HUES64 (cell line): Measurements from ENCODE around the gene GADL1.

Experiments used
- H3K27ac ChIP-seq: 2 replicates; pipeline ENCODE4 v1.7.0; 2013; ENCODE audit warnings: low read depth, low read length, inconsistent platforms
- H3K27me3 ChIP-seq: 2 replicates; pipeline ENCODE4 v1.6.1; 2013; ENCODE audit warnings: mild to moderate bottlenecking, low read length; ENCODE audit not compliant: insufficient read depth
- H3K36me3 ChIP-seq: 2 replicates; pipeline ENCODE4 v1.6.1; 2013; ENCODE audit warnings: mild to moderate bottlenecking, low read length; ENCODE audit not compliant: insufficient read depth
- H3K4me1 ChIP-seq: 2 replicates; pipeline ENCODE4 v1.6.1; 2013; ENCODE audit warnings: mild to moderate bottlenecking, low read length, moderate library complexity; ENCODE audit not compliant: insufficient read depth
- H3K4me3 ChIP-seq: 2 replicates; pipeline ENCODE4 v1.5.1; 2013; ENCODE audit warnings: mild to moderate bottlenecking, low read length, moderate library complexity
- H3K9ac ChIP-seq: 2 replicates; pipeline ENCODE4 v1.6.1; 2013; ENCODE audit warnings: mild to moderate bottlenecking, low read depth, low read length
- H3K9me3 ChIP-seq: 2 replicates; pipeline ENCODE4 v1.6.1; 2013; ENCODE audit warnings: low read depth, low read length; ENCODE audit not compliant: insufficient read depth
- WGBS: fragments of 150-250, 120-280 bp; methylation state at CpG from one replicate; pipeline ENCODE4 v1.1.7; 2013; ENCODE audit warnings: missing lambda C conversion rate; 5-methylcytosine and 5-hydroxymethylcytosine counted together

GADL1 gene

DNA sequence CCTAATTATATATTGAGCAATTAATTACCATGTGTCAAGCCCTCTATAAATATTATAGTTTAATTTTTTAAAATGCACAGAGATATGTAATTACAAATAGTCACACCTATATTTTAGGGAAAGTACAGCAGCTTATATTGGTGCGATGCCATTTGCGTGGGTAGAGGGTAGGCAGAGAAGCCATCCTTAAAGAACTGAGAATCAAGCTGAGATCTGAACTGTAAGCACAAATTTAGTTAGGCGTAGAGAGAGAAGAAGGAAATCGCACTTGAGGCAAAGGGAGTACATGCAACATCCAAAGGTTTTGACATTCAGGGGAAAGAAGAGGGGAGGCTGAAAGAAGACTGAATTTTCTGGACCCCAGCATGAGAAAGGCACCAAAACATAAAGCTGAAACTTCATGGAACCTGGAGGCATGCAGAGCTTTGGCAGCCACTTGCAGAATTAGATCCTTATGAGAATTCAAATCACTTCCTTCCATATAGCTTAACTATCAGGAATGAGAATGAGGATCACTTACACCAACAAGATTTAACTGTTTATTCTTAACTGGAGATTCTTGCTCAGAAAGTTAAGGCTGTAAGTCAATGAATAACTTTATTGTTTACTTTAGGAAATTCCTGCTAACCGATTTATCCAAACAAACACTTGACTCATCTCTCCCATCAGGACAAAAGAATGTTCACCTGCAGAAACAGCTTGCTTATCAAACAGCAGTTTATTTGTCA lies 173.7 kb downstream of the GADL1 start:
- Histone ChIP-seq H3K4me3 (no peak overlapping the region), H3K27ac (no peak overlapping the region), H3K4me1 (no peaks in the 10 kb centered on the region; the same call in 1 of the 2 replicates), H3K36me3 (no peaks in the 10 kb centered on the region), H3K9ac (no peak overlapping the region), H3K9me3 (no peaks in the 10 kb centered on the region), H3K27me3 (no peaks in the 10 kb centered on the region)
- 91% methylated on average over 5 of the region's 5 CpGs for WGBS

DNA sequence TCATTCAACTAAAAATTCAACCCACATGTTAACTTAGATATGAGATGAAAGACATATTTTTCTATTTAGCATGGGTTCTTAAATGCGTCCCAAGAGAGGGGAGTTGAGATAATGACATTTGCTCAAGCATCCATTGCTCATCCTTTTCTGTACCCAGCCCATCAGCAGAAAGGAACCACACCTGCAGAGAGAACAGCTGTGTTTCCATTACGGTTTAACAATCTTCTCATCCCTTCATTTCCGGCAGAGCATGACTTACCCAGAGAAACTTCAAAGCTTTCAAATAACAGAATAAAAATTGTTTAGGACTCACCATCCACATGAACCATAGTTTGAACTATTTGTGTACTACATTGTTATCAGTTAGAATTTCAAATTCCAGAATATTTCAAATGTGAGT lies 174.9 kb downstream of the GADL1 start:
- WGBS, result 94% methylated on average over 3 of the region's 3 CpGs
- Histone ChIP-seq H3K27ac (no peak overlapping the region), H3K27me3 (no peaks in the 10 kb centered on the region), H3K9me3 (no peaks in the 10 kb centered on the region), H3K4me1 (no peaks in the 10 kb centered on the region; the same call in 1 of the 2 replicates), H3K4me3 (no peak overlapping the region), H3K9ac (no peak overlapping the region), H3K36me3 (no peaks in the 10 kb centered on the region)

DNA sequence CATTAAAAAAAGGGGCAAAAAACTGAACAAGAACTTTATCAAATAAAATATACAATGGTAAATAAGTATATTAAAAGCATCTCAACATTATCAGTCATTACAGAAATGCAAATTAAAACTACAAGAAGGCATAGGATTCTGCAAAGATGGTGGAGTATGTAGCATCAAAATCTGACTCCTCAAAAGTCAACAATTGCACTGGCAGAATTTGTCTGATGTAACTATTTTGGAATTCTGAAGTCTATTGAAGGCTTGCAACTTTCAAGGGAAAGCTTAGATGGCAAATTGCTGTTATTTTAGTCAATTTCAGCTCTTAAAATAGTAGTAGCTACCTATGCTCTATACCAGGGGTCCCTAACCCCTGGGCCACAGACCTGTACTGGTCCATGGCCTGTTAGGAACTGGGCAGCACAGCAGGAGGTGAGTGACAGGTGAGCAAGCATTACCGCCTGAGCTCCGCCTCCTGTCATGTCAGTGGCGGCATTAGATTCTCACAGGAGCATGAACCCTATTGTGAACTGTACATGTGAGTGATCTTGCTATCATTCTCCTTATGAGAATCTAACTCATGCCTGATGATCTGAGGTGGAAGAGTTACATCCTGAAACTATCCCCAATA lies 180.5 kb downstream of the GADL1 start:
- no peaks in the 10 kb centered on the region for H3K36me3 ChIP-seq
- H3K4me3 ChIP-seq, result no peak overlapping the region
- H3K27ac ChIP-seq, result no peak overlapping the region
- no peaks in the 10 kb centered on the region for H3K4me1 ChIP-seq
- WGBS, result 96% methylated on average over 3 of the region's 3 CpGs
- H3K9ac ChIP-seq, result no peak overlapping the region
- H3K27me3 ChIP-seq, result no peaks in the 10 kb centered on the region
- no peaks in the 10 kb centered on the region for H3K9me3 ChIP-seq

DNA sequence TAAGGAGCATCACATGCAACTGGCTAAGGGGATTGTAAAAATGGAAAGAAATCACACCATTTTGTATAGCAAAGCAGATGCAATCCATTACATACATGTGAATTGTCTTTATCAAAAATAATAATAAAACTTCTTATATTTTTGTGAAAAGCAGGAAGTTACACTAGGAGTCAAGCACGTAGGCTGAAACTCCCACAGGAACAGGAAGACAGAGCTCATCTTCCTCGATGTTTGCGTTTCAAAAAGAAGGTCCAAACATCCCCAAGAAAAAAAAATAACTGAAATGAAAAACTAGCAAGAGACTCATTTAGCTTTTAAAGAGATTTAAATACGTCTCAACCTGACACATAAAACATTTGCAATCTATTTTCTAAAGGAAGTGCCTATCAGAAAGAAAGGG lies 181.5 kb downstream of the GADL1 start:
- H3K9me3 ChIP-seq, result no peaks in the 10 kb centered on the region
- H3K9ac ChIP-seq, result no peak overlapping the region
- H3K4me1 ChIP-seq, result no peaks in the 10 kb centered on the region
- no peaks in the 10 kb centered on the region for H3K36me3 ChIP-seq
- H3K27me3 ChIP-seq, result no peaks in the 10 kb centered on the region
- H3K27ac ChIP-seq, result no peak overlapping the region
- no peak overlapping the region for H3K4me3 ChIP-seq
- 89% methylated on average over 3 of the region's 4 CpGs for WGBS

DNA sequence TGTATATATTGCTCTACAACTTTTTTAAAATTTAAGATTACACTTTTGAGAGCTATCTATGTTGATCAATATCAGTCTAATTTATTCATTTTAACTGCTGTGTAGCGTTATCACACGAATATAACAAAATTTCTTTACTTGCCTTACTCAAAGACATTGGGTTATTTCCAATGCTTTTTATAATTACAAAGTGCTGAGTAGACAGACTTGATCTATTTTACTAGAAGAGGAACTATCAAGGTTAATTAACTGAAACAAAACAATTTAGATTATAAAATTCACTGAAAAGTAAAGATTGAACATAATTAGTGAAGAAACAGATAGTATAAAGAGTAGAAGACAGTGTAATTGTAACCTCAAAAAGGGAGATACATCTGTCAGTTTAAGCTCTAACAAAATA lies 182.6 kb downstream of the GADL1 start:
- Histone ChIP-seq H3K27me3 (no peaks in the 10 kb centered on the region), H3K9ac (no peak overlapping the region), H3K36me3 (no peaks in the 10 kb centered on the region), H3K4me3 (no peak overlapping the region), H3K9me3 (peaks cover 3% of the 10 kb centered on the region; the same call in 1 of the 2 replicates), H3K4me1 (no peaks in the 10 kb centered on the region), H3K27ac (no peak overlapping the region)
- WGBS, result no CpG with 5 or more reads among the region's 2 CpGs

DNA sequence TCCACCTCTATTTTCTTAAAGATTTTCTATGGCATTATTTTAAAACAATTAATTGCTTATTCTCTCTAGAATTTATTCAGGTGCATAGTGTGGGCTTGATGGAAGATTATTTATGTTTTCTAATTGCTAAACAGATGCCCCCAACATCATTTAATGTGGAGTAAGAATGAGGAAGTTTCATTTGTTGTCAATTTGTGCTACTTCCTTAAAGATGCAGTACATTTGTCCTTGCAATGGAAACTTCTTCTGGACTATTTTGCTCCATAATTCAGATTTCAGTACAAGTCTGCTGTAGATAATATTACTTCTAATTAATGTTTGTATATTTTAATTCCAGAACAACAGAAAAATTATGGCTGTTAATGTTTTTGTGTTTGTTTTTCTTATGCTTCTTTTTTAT lies 183.3 kb downstream of the GADL1 start:
- Histone ChIP-seq H3K27ac (no peak overlapping the region), H3K4me3 (no peak overlapping the region), H3K36me3 (no peaks in the 10 kb centered on the region), H3K9me3 (peaks cover 6% of the 10 kb centered on the region; the same call in 1 of the 2 replicates), H3K27me3 (no peaks in the 10 kb centered on the region), H3K4me1 (no peaks in the 10 kb centered on the region), H3K9ac (no peak overlapping the region)

DNA sequence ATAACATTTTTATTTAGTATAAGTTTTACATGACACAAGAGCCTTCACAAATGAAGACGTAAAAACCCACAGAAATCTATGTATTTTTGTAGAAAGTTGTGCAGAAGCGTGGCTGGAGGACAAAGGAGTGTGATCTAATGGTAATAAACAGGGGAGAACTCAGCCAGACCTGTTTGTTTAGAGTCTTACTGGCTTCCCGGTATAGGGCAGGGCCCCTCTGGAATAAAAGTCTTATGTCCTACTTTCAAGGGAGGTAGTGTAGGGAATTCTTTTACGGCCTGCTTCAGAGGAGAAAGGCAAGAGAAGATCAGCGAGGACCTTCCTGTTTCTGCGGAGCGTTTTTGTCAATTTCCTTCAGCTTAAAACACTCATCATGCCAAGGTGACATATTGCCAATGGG lies 184.4 kb downstream of the GADL1 start:
- 97% methylated on average over 7 of the region's 7 CpGs for WGBS
- no peaks in the 10 kb centered on the region for H3K36me3 ChIP-seq
- H3K27me3 ChIP-seq, result no peaks in the 10 kb centered on the region
- no peak overlapping the region for H3K27ac ChIP-seq
- H3K4me3 ChIP-seq, result no peak overlapping the region
- H3K9me3 ChIP-seq, result peaks cover 6% of the 10 kb centered on the region; the same call in 1 of the 2 replicates
- H3K9ac ChIP-seq, result no peak overlapping the region
- H3K4me1 ChIP-seq, result peaks cover 2% of the 10 kb centered on the region; the same call in 1 of the 2 replicates

DNA sequence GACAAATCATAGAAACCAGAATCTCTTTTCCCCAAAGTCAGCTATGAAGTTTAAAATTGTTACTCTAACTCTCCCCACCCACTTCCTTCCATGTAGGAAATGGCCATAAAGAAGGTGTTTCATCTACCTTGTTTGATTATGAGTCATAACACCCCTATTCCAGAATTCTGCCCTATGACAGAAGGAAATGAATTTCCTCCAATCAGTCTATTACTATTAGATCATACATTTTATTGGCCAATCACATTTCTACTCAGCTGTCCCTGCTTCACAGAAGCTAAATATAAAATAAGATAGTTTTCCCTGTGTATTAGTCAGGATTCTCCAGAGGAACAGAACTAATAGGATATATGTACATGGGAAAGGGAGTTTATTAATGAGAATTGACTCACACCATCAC lies 186.0 kb downstream of the GADL1 start:
- Histone ChIP-seq H3K9me3 (peaks cover 8% of the 10 kb centered on the region), H3K27me3 (no peaks in the 10 kb centered on the region), H3K4me1 (peaks cover 9% of the 10 kb centered on the region; the same call in 1 of the 2 replicates), H3K27ac (no peak overlapping the region), H3K4me3 (no peak overlapping the region), H3K9ac (no peak overlapping the region), H3K36me3 (no peaks in the 10 kb centered on the region)

DNA sequence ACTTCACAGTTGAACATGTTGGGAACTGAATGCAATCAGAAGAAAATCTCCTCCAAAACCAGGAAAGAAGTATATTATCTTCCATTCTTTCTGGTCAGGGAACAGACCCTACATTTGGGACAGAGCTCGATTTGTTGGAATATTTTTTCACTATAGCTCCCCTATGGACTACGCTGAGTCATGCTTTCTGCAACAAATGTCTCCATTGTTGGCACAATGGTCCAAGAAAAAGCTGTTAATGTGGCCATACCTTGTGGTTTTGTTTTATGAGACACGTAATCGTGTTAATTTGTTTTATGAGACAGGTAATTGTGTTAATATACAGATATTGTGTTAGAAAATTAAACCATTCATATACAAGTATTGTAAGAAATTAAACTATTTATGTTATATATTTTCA lies 186.6 kb downstream of the GADL1 start:
- Histone ChIP-seq H3K27me3 (no peaks in the 10 kb centered on the region), H3K36me3 (no peaks in the 10 kb centered on the region), H3K27ac (no peak overlapping the region), H3K9me3 (peaks cover 15% of the 10 kb centered on the region), H3K4me1 (peaks cover 9% of the 10 kb centered on the region; the same call in 1 of the 2 replicates), H3K9ac (no peak overlapping the region), H3K4me3 (no peak overlapping the region)
- 92% methylated on average over 4 of the region's 4 CpGs for WGBS

DNA sequence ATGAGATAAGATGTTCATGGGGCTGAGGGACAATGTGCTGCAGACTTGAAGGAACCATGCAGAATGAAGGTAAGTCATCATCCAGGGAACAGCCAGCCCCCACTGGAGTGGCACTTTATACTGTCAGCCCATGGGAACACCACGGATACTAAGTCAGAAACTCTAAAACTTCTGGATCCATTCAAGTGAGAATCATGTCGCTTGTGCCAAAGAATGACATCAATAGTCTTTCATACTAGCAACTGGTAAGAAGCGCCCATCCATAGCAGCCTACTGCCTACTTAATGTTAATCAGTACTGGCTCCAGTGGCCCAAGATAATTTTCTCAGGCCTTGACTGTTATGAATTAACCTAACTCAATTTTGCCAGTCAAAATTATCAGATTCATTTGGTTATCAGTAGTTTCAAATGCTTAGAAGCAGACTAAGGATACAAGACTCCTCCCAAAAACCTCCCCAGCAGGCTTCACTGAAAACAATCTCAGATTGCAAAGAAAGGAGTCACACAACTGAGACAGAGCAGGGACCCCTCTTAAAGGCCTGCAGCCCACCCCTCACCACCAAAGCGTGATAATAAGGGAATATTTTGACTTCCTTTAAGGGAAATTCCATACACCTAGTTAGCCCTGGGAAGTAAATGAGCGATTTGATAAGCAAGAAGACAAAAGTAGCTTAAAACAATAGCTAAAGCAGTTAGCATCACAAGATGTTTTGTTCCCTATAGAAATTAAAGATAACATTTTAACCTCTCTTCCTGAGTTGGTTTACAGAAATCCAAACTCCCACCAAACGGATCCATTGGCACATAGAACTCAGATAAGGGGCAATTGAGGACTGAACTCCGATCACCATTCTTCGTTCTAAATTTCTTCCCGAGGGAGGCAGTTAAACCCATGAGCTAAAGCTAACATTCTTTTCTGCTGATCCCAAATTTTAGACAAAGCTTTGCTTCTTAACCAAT lies 189.2 kb downstream of the GADL1 start:
- peaks cover 9% of the 10 kb centered on the region; the same call in 1 of the 2 replicates for H3K4me1 ChIP-seq
- no peaks in the 10 kb centered on the region for H3K36me3 ChIP-seq
- WGBS, result 92% methylated on average over 8 of the region's 9 CpGs
- peaks cover 19% of the 10 kb centered on the region for H3K9me3 ChIP-seq
- H3K27me3 ChIP-seq, result no peaks in the 10 kb centered on the region
- no peak overlapping the region for H3K9ac ChIP-seq
- H3K4me3 ChIP-seq, result no peak overlapping the region
- no peak overlapping the region; the same call in 1 of the 2 replicates for H3K27ac ChIP-seq
